Jurkat, Clone E6-1 (cell line): ENCODE results near the gene GCFC2.
"Not testable (repeated sequence)": the region's sequence is repeated elsewhere in the genome, so short reads cannot be mapped to it uniquely, and the experiment has no call there.

Experiments
- DNase-seq: peaks from one replicate; pipeline ENCODE4 v3.0.0-alpha.2; 2011; ENCODE audit warnings: low read depth, low spot score
- H3K4me3 ChIP-seq: 2 replicates; pipeline ENCODE4 v1.5.1; 2011; ENCODE audit warnings: mild to moderate bottlenecking, low read length, control low read depth, moderate library complexity

GCFC2 gene

DNA sequence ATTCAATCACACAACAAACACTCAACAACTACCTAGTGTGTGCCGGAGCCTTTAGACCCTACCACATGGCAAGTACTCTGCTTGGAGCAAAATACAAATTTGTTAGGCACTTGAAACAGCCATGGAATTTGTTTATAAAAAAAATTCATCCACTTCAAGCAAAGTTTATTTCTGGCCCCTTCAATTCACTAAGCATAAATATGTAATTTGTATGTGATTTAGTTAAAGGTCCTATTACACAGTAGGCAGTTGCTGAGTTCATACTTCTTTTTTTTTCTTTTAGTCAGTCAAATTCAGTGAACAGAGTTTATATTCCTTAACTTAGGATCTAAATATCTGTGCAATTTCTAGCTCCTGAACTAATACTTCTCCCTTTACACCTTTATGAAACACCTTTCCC is 22.5 kb downstream of the GCFC2 start:
- no peak for DNase-seq

DNA sequence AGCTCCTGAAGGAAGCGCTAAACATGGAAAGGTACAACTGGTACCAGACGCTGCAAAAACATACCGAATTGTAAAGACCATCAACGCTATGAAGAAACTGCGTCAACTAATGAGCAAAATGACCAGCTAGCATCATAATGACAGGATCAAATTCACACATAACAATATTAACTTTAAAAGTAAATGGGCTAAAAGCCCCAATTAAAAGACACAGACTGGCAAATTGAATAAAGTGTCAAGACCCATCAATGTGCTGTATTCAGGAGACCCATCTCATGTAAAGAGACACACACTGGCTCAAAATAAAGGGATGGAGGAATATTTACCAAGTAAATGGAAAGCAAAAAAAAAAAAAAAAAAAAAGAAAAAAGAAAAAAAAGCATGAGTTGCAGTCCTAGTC is 27.3 kb downstream of the GCFC2 start:
- H3K4me3 ChIP-seq, DNase-seq: not testable (repeated sequence)

More for the DNA sequence above, 22.5 kb downstream of the GCFC2 start:
- H3K4me3 ChIP-seq: no peak overlapping the region

DNA sequence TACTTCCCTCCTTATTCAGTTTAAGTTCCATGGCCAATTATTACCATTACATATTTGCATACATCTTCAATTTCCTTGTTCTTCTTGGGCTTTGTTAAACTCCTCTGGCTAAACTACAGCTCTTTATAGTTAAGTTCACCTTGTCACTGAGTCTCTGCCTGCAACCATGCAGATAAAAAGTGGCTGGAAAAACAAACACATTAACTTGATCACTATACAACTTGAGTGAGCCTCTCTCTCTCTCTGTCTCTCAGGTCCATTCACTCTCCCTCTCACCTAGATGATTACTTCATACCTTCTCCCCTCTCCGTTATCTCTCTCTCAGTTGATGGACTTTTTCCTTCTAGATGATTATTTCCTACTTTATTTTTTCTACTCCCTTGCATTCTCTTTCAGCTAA is 30.3 kb downstream of the GCFC2 start:
- DNase-seq: no peak
- H3K4me3 ChIP-seq: no peak overlapping the region

DNA sequence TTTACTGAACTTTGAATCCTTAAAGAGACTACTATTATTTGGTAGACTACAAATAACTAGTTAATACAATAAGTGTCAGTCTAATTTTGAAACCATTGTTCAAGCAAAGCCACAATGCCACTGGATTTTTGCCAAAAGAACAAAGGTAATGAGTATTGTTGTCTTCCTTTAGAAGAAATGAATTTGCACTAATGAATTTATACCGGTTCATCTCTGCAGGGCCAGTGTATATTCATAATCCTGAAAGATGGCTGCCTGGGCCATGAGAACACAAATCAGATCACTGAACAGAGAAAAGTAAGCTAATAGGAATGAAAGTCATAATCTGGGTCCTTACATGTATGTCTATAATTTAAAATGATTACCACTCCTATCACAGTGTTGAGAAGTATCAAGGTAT is 31.2 kb downstream of the GCFC2 start:
- no peak for DNase-seq
- H3K4me3 ChIP-seq: no peak overlapping the region

DNA sequence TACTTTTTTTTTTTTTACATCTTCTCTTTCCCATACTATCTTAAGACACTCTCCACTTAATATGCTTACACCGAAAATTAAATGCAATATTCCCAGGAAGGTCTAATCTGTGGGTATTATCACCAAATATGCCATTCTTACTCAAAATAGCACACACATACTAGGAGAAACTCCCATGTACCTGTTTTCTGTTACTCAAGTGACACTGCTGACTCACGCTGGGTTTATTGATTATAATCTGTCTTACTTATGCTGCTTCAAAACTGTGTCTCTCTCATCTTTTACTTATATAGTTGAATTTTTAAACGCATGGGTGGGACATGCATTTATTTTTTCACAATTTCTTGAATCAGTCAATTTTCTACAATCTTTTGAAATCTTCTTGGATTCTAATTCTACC is 34.3 kb downstream of the GCFC2 start:
- DNase-seq: no peak
- no peak overlapping the region for H3K4me3 ChIP-seq

DNA sequence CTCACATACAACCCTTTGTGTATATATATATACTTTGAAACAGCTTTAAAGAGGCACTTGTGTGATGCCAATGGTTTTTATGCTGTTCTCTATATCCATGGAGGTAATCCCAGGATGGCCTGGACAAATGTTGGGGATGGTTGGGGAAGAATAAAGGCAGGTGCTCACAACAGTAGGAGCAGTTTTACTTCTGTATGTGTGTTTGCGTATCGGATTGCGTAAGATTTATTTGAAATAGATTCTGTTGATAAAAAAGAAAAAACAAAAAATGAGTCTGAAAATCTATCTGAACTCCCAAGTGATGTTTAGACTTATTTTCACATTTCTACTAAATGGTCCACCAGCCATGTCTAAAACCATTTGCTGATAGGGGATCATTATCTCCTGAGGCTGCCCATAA is 34.8 kb downstream of the GCFC2 start:
- DNase-seq: no peak
- no peak overlapping the region for H3K4me3 ChIP-seq

DNA sequence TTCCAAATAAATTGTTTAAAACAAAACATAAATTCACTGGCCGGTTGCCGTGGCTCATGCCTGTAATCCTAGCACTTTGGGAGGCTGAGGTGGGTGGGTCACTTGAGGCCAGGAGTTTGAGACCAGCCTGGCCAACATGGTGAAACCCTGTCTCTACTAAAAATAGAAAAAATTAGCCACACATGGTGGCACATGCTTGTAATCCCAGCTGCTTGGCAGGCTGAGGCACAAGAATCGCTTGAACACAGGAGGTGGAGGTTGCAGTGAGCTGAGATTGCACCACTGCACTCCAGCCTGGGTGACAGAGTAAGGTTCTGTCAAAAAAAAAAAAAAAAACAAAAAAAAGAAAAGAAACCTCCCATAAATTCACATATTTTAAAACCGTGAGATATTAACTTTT is 35.3 kb downstream of the GCFC2 start:
- not testable (repeated sequence) for DNase-seq

DNA sequence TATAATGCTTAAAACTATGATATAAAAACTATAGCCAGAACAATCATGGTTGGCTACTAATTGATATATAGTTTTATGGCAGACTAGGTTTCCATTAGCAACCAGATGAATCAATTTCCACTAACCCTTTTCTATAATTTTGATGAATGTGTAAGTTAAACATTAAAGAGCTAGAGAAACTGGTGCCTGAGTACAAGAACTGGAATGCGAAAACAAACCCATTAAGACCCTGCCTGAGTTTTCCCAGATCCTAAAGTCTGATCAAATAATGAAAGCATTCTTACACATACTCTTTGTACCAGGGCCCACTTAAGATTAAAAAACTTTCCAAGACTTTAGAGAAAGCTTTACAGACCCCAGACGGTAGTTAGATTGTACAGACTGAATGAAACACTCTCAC is 42.8 kb downstream of the GCFC2 start:
- no peak overlapping the region for H3K4me3 ChIP-seq
- no peak for DNase-seq

More for the DNA sequence above, 35.3 kb downstream of the GCFC2 start:
- not testable (repeated sequence) for H3K4me3 ChIP-seq

DNA sequence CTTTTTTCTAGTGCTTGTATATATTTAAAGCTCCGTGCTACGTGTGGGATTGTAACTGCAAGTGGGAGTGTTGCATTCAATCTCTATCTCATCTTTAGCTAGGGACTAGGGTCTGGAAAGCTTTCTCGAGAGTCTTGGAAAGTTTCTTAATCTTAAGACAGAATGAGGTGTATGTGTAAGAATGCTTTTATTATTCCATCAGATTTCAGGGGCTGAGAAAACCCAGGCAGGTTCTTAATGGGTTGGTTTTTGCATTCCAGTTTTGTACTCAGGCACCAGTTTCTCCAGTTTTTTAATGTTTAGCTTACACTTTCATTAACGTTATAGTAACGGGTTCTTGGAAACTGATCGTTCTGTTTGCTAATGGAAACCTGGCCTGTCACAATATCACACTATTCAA is 43.8 kb downstream of the GCFC2 start:
- DNase-seq: no peak
- H3K4me3 ChIP-seq: no peak overlapping the region

DNA sequence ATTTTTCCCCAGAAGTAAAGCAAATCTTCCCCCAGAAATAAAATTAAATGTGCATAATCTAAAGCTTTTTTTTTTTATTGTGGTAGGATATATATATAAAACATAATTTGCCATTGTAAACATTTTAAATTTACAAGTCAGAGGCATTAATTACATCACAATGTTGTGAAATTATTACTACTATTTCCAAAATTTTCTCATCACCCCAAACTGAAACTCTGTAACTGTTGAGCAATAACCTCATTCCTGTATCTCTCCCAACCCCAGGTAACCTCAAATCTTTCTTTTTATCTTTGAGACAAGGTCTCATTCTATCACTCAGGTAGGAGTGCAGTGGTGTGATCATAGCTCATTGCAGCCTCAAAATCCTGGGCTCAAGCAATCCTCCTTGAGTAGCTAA is 52.9 kb downstream of the GCFC2 start:
- DNase-seq: no peak
- no peak overlapping the region for H3K4me3 ChIP-seq

DNA sequence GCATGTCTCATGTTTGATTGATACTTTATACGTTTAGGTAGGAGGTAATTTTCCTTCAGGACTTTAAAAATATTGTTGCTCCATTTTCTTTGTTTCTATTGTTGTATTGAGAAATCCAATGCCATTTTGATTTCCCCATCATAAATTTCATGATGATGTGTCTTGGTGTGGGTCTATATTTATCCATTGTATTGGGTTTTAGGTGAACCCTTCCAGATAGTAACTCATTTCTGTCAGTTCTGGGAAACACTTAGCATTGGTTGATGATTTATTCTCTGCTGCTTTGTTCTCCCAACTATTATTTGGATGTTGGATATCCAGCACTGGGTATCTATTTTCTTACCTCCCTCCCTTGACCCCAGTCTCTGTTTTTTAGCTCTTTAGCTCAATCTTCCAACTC is 54.2 kb downstream of the GCFC2 start:
- H3K4me3 ChIP-seq: no peak overlapping the region
- DNase-seq: no peak

DNA sequence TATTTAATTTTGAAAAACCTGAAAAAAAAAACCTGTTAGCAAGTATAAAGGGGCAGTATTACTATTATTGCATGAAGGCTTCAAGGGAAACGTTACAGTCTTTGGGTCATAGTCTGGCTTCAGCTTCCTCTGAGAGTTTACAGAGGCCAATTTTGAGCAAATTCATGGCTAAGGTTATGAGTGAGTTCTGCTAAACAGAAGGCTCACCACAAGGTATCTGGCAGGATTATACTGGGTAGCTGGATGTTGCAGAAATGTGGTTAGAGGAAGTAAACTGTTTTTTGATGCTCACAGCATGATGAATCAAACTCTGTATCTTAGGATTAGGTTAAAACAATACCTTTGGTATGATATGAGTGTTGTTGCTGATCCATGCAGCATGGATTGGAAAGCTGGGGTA is 54.9 kb downstream of the GCFC2 start:
- no peak for DNase-seq
- no peak overlapping the region for H3K4me3 ChIP-seq

DNA sequence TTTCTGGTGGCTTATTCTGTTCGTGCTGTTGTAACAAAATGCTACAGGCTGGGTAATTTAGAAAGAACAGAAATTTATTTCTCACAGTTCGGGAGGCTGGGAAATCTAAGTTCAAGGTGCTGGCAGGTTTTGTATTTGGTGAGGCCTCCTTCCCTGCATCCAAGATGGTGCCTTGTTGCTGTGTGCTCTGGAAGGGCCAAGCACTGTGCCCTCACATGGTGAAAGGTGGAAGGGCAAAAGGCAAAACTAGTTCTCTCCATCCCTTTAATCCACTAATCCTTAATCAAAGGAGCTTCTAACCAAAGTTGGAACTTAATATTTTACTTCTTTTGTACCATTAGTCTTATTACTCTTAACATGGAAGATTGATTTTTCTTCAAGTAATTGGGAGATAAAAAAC is 56.7 kb downstream of the GCFC2 start:
- no peak overlapping the region for H3K4me3 ChIP-seq
- no peak for DNase-seq

DNA sequence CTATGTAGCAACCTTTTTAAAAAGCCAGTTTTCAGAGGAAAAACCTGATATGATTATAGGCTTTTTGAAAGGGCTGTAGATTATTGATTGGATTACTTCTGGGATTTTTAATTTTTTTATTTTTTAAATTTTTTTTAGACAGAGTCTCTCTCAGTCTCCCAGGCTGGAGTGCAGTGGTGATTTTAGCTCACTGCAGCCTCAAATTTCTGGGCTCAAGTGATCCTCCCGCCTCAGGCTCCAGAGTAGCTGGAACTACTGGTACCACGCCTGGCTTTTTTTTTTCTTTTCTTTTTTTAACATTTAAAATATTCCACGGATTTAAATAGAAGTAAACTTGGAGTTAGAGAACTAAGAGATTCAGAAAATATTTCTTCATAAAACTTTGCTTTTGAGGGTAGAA is 62.9 kb downstream of the GCFC2 start:
- H3K4me3 ChIP-seq: peak overlapping the region; percentile 86
- DNase-seq: no peak

DNA sequence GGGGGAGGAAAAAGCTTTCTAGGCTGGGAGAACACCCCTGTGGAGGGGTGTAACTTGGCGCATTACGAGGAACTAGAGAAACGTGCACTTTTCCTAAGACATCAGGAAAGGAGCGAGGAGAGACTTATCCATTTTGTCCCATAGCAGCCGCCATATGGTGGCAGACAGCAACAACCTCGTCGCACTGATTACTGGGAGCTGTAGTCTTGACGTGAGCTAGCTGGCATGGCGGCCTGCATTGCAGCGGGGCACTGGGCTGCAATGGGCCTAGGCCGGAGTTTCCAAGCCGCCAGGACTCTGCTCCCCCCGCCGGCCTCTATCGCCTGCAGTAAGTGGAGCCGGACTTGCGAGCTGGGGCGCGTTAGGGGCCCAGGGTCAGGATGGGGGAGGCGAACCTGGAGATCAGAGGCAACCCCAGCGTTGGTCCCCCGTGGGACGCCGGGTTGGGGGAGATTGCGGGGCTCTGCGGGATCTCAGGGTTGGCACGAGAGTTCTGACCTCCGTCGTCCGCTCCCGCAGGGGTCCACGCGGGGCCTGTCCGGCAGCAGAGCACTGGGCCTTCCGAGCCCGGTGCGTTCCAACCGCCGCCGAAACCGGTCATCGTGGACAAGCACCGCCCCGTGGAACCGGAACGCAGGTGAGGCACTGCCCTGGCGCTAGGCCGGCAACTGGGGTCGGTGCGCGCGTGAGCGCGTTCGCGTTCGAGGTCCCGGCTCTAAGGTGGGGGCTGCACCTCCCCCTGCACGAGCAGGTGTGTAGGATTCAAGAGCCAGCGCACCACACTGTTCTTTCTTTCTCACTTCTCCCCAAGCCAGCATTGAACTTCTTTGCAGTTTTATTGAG is 63.9 kb downstream of the GCFC2 start, which contains the start of gene MRPL19:
Gene MRPL19 (plus strand): TSS at position 201 of the 843 bp plus-strand sequence. CDS start 25 bp downstream, at position 226.
- peak; percentile 89 for DNase-seq
- peak within 1 kb of the TSS; percentile 86 for H3K4me3 ChIP-seq

DNA sequence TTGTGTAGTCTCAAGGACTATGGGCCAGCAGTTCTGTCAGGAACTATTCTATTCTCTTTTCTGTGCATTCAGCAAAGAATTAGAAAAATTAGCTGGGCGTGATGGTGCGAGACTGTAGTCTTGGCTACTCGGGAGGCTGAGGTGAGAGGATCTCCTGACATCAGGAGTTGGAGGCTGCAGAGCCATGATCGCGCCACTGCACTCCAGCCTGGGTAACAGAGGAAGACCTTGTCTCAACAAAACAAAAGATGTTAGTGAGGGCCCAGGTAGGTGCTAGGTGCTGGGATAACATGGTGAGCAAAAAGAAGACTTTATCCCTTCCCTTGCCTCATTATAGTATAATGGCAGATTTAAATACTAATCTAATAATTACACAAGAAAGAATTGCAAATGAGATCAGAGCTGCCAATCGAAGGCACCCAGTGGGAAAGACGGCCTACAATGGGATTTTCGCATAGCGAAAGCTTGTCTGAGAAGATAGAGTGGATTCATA is 64.6 kb downstream of the GCFC2 start:
- peak overlapping the region; percentile 86 for H3K4me3 ChIP-seq
- DNase-seq: no peak

DNA sequence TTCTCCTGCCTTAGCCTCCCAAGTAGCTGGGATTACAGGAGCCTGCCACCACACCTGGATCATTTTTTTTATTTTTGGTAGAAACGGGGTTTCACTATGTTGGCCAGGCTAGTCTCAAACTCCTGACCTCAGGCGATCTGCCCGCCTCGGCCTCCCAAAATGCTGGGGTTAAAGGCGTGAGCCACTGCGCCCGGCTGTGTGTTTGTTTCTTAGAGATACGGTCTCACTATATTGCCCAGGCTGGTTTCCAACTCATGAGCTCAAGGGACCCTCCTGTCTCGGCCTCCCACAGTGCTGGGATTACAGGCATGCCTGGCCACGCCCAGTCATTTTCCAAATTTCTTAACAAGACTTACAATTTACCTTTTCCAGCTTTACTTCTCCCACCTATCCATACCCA is 65.1 kb downstream of the GCFC2 start:
- H3K4me3 ChIP-seq: no peak overlapping the region
- no peak for DNase-seq

DNA sequence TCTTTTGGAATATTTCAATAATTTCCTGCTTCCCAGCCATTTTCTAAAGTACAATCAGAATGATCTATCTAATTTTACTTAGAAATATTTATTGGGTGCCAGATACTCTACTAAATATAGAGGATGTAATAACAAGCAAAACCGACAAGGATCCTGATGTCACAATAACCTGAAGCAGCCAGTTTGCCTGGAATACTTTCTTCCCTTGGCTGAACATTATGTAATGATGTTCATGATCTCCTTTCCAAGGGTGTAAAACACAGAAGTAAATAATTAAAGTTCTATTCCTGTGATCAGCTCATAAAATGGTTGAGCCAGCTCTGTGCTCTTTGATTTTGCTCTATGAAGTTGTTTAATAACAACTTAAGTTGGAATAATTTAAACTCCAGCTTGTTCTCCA is 66.7 kb downstream of the GCFC2 start:
- no peak overlapping the region for H3K4me3 ChIP-seq
- DNase-seq: no peak

DNA sequence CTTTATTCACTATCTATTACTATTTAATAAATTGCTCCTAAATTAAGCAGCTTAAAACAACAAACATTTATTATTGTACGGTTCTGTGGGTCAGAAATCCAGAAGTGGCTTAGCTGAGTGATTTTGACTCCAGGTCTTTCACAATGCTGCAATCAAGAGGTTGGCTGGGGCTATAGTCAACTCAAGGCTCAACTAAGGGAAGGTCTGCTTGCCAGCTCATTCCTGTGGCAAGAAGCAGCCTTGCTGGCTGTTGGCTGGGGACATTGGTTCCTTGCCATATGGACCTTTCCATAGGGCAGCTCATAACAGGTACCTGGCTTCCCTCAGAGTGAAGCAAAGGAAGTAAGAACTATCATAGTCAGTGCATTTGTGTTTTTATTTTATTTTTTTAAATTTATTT is 69.1 kb downstream of the GCFC2 start:
- DNase-seq: no peak
- H3K4me3 ChIP-seq: no peak overlapping the region

DNA sequence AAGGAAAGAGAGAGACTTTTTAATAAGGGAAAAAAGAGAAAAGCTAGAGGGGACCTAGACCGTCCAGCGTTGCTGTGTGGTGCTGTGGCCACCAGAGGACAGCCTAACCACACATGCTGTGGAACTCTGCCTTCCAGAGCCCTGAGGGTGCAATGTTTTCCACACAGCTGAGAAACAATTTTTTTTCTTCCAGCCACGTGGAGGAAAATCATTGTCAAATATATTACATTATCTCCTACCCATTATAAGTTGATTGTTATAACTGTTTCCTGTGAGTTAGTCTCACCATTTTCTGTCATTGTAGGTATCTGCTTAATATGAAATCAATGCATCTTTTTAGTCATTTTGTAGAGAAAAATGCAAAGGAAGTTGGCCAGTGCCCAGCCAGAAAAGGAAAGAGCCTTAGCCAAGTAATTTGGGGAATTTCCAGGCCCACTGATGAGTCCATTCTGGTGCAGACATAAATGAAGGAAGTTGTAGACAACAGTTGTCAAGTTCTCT is 70.0 kb downstream of the GCFC2 start:
- no peak overlapping the region for H3K4me3 ChIP-seq
- peak; percentile 28 for DNase-seq

DNA sequence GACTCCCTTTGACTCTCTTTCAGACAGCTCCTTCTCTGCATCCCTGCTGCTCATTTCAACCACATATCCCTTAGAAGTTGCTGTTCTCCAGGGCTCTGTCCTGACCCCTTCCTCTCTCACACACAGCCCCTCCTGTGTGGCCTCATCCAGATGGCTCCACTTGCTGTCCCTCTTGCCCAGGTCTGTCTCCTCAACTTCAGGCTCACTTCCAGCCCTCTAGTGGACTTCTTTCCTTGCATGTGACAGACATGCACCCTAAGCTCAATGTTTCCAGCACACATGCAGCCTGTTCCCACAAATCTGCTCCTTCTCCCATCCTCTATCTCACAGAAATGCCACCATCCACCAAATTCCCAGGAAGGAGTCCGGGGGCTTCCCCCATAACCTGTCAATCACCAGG is 73.1 kb downstream of the GCFC2 start:
- no peak for DNase-seq
- no peak overlapping the region for H3K4me3 ChIP-seq
